Stomach smooth muscle (tissue), 2 donors: ENCODE results near the gene IRF4.

Experiments used
- H3K27ac ChIP-seq: one replicate; pipeline ENCODE4 v1.7.0; 2013; ENCODE audit warnings: mild to moderate bottlenecking, low read length, inconsistent platforms
- H3K27me3 ChIP-seq, 2 donors: one replicate each; pipeline ENCODE4 v1.7.0; 2013; ENCODE audit warnings: low read length in 2 of 2; ENCODE audit not compliant: insufficient read depth in 2 of 2, control insufficient read depth in 1 of 2
- H3K36me3 ChIP-seq, 2 donors: one replicate each; pipeline ENCODE4 v1.7.0; 2013; ENCODE audit warnings: low read length in 2 of 2; ENCODE audit not compliant: control insufficient read depth in 2 of 2, insufficient read depth in 2 of 2
- H3K4me1 ChIP-seq: one replicate; pipeline ENCODE4 v1.7.0; 2013; ENCODE audit warnings: low read length; ENCODE audit not compliant: control insufficient read depth, insufficient read depth
- H3K4me3 ChIP-seq, 2 donors: one replicate each; pipeline ENCODE4 v1.7.0; 2013; ENCODE audit warnings: low read length in 2 of 2
- H3K9ac ChIP-seq, 2 donors: one replicate each; pipeline ENCODE4 v1.7.0; 2013; ENCODE audit warnings: low read length in 2 of 2, mild to moderate bottlenecking in 1 of 2
- H3K9me3 ChIP-seq, 2 donors: one replicate each; pipeline ENCODE4 v1.7.0; 2013; ENCODE audit warnings: low read length in 2 of 2; ENCODE audit not compliant: control insufficient read depth in 2 of 2
- donor health status: healthy.
- donor health status: Pancreatic carcinoma.

IRF4 gene

DNA sequence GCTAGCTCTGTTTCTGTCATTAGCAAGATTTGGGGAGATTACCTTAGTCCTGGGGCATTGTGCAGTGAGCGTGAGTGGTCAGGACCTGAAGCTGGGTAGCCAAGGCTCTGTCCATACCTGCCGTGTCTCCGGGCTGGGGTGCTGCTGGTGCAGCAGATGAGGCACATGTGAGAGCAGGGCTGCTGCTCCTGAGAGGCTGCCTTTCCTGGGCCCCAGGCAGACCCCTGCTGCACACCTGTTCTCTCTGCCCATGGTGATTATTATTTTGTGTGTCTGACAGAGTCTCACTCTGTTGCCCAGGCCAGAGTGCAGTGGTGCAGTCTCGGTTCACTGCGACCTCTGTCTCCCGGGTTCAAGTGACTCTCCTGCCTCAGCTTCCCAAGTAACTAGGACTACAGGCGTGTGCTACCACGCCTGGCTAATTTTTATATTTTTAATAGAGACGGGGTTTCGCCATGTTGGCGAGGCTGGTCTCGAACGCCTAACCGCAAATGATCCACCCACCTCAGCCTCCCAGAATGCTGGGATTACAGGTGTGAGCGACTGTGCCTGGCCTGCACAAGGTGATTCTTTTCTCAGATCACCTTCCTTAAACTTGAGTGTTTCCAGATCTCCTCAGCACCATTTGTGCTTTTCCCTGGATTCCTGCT lies 36.8 kb upstream of the IRF4 start:
- no peak overlapping the region for H3K4me3 ChIP-seq
- H3K9me3 ChIP-seq: peaks cover 0 to 3% of the 10 kb centered on the region in 2 donors
- no peaks in the 10 kb centered on the region for H3K27me3 ChIP-seq
- no peak overlapping the region for H3K27ac ChIP-seq
- peaks cover 0 to 14% of the 10 kb centered on the region in 2 donors for H3K36me3 ChIP-seq
- no peak overlapping the region for H3K9ac ChIP-seq
- H3K4me1 ChIP-seq: no peaks in the 10 kb centered on the region

DNA sequence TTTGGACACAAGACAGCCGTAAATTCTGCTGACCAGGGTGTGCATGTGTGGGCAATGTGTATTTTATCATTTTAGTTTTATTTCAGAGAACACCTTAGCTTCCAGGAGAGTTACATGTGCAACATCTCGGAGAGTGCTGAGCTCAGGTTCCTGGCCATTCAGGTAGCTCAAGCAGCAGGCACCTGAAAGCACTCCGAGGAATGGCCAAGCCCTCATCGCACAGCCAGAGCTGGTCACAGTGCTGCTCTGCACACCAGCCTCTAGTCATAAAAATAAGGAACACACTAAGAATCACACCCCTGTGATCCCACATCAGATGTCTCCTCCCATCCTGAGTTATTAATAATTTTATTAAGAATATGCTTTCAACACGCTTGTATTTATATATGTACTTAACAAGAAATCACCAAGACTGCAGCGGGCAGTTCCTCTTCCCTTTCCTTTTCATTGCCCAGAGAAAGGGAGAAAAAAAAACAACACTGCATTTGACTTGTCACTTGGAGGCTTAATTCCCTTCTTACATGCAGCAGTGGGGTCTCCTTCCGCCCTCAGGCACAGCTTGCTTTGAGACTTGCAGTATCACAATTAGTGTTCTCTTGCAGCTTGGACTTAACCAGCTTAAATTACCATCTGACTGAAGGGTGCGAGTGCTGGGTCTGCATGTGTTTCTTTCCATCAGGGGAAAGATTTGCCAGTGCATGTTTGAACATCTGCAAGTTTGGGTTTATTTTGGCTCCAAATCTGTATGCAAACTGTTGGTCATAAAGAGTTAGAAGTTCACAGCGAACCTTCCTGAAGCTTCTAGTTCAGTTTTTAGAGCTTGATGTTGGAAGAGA lies 36.0 kb upstream of the IRF4 start:
- Histone ChIP-seq H3K9me3 (peaks cover 0 to 3% of the 10 kb centered on the region in 2 donors), H3K9ac (no peak overlapping the region), H3K4me3 (no peak overlapping the region), H3K36me3 (peaks cover 0 to 14% of the 10 kb centered on the region in 2 donors), H3K27me3 (no peaks in the 10 kb centered on the region), H3K4me1 (no peaks in the 10 kb centered on the region), H3K27ac (no peak overlapping the region)

GRCh38 chr6:356828-357251 lies 34.7 kb upstream of the IRF4 start:
- Histone ChIP-seq H3K27ac (no peak overlapping the region), H3K9me3 (no peaks in the 10 kb centered on the region), H3K9ac (no peak overlapping the region), H3K36me3 (peaks cover 0 to 7% of the 10 kb centered on the region in 2 donors), H3K4me3 (no peak overlapping the region), H3K27me3 (no peaks in the 10 kb centered on the region), H3K4me1 (no peaks in the 10 kb centered on the region)

GRCh38 chr6:357261-357790 lies 34.2 kb upstream of the IRF4 start:
- H3K9ac ChIP-seq: no peak overlapping the region
- H3K4me3 ChIP-seq: no peak overlapping the region
- H3K36me3 ChIP-seq: peaks cover 0 to 6% of the 10 kb centered on the region in 2 donors
- no peaks in the 10 kb centered on the region for H3K27me3 ChIP-seq
- no peak overlapping the region for H3K27ac ChIP-seq
- no peaks in the 10 kb centered on the region for H3K4me1 ChIP-seq
- peaks cover 0 to 2% of the 10 kb centered on the region in 2 donors for H3K9me3 ChIP-seq

- Histone ChIP-seq H3K9ac (no peak overlapping the region), H3K36me3 (peaks cover 0 to 3% of the 10 kb centered on the region in 2 donors), H3K4me1 (no peaks in the 10 kb centered on the region), H3K27ac (no peak overlapping the region), H3K4me3 (no peak overlapping the region), H3K27me3 (no peaks in the 10 kb centered on the region), H3K9me3 (peaks cover 0 to 6% of the 10 kb centered on the region in 2 donors)
Measured at GRCh38 chr6:357791-358341, 33.7 kb upstream of the IRF4 start.

GRCh38 chr6:358432-358831 lies 33.1 kb upstream of the IRF4 start:
- H3K9ac ChIP-seq: no peak overlapping the region
- no peaks in the 10 kb centered on the region for H3K4me1 ChIP-seq
- peaks cover 0 to 6% of the 10 kb centered on the region in 2 donors for H3K9me3 ChIP-seq
- no peaks in the 10 kb centered on the region for H3K36me3 ChIP-seq
- H3K27me3 ChIP-seq: no peaks in the 10 kb centered on the region
- H3K27ac ChIP-seq: no peak overlapping the region
- no peak overlapping the region for H3K4me3 ChIP-seq

GRCh38 chr6:358847-359246 lies 32.7 kb upstream of the IRF4 start:
- Histone ChIP-seq H3K9ac (no peak overlapping the region), H3K36me3 (no peaks in the 10 kb centered on the region), H3K27ac (no peak overlapping the region), H3K4me1 (no peaks in the 10 kb centered on the region), H3K4me3 (no peak overlapping the region), H3K9me3 (peaks cover 0 to 8% of the 10 kb centered on the region in 2 donors), H3K27me3 (no peaks in the 10 kb centered on the region)

GRCh38 chr6:359261-360035 lies 32.1 kb upstream of the IRF4 start:
- H3K27ac ChIP-seq: no peak overlapping the region
- peaks cover 0 to 14% of the 10 kb centered on the region in 2 donors for H3K9me3 ChIP-seq
- no peaks in the 10 kb centered on the region for H3K36me3 ChIP-seq
- no peaks in the 10 kb centered on the region for H3K4me1 ChIP-seq
- no peaks in the 10 kb centered on the region for H3K27me3 ChIP-seq
- H3K9ac ChIP-seq: no peak overlapping the region
- H3K4me3 ChIP-seq: no peak overlapping the region

DNA sequence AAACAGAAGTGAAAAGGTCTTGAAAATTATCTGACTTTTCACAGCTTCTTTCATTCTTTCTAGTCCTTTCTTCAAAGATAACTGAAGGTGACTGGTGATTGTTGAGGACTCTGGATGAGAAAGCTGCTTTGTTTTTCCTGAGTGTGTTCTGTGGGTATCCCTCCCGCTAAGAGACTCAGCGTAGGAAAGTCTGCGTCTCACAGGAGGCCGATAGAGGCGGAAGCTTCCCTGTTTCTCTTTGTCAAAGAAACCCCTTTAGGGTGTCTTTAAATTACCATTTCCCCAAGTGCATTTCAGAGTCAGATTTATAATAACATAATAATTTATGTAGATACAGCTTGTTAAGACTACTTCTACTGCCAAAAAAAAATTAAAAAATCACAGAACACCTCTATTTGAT lies 31.2 kb upstream of the IRF4 start:
- Histone ChIP-seq H3K36me3 (no peaks in the 10 kb centered on the region), H3K4me1 (no peaks in the 10 kb centered on the region), H3K27me3 (no peaks in the 10 kb centered on the region), H3K4me3 (no peak overlapping the region), H3K9me3 (peaks cover 0 to 14% of the 10 kb centered on the region in 2 donors), H3K27ac (no peak overlapping the region), H3K9ac (no peak overlapping the region)

DNA sequence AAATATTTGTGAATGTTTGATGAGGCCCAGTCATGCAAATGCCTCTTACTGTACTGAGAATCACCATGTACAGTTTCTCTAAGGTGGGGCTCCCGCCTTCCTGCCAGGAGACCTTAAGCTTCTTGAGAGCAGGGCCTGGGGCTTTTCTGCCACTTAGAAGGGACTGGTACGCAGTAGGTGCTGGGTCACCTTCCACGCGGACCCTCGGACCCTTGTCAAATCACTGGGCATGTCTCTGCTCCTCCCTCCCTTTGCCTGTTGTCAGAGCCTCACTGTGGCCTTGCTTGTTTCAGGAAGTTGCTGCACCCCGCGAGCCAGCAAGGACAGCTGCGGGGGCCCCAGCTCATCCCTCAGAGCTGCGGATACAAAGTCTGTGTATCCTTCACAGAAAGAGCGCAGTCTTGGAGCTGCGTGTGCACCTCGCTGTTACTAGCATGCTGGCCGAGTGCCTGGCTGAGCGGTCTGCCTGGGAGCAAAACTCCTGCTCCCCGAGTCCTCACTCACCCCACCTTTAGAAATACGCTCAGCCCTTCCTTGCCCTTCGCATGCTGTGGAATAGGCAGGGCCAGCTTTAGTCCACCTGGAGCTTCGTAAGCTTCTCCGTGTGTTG lies 30.7 kb upstream of the IRF4 start:
- Histone ChIP-seq H3K27me3 (peaks cover 0 to 1% of the 10 kb centered on the region in 2 donors), H3K36me3 (no peaks in the 10 kb centered on the region), H3K27ac (no peak overlapping the region), H3K4me3 (no peak overlapping the region), H3K4me1 (no peaks in the 10 kb centered on the region), H3K9me3 (peaks cover 0 to 14% of the 10 kb centered on the region in 2 donors), H3K9ac (no peak overlapping the region)
